HEK293 (cell line): ENCODE results near the gene NDUFS2.
A peak's percentile ranks its signal among the peaks of the same experiment; 100 is the strongest.

ENCODE experiments used
- BCL6B ChIP-seq: fragments of 450-650 bp; formaldehyde crosslinking; IDR thresholded peaks from 2 replicates; pipeline ENCODE4 v1.5.1; 2017; ENCODE audit warnings: missing biosample characterization, missing genetic modification characterization
- CTCF ChIP-seq: fragments of 450-650 bp; formaldehyde crosslinking; IDR thresholded peaks from 2 replicates; pipeline ENCODE4 v1.5.1; 2016; ENCODE audit warnings: missing biosample characterization, missing genetic modification characterization
- KLF8 ChIP-seq: fragments of 450-650 bp; formaldehyde crosslinking; IDR thresholded peaks from 2 replicates; pipeline ENCODE4 v1.5.1; 2016; ENCODE audit warnings: missing biosample characterization, missing genetic modification characterization
- OSR2 ChIP-seq: fragments of 450-650 bp; formaldehyde crosslinking; IDR thresholded peaks from 2 replicates; pipeline ENCODE4 v1.5.1; 2016; ENCODE audit warnings: missing biosample characterization, missing genetic modification characterization
- PBX3 ChIP-seq: sonication (generic); formaldehyde crosslinking; IDR thresholded peaks from 2 replicates; pipeline ENCODE4 v1.8.1; 2022; ENCODE audit warnings: mild to moderate bottlenecking, moderate library complexity, missing genetic modification reagents
- REPIN1 ChIP-seq: fragments of 450-650 bp; formaldehyde crosslinking; IDR thresholded peaks from 2 replicates; pipeline ENCODE4 v1.5.1; 2017; ENCODE audit warnings: missing biosample characterization, missing genetic modification characterization, low read depth
- REST ChIP-seq: fragments of 450-650 bp; formaldehyde crosslinking; IDR thresholded peaks from 2 replicates; pipeline ENCODE4 v1.5.1; 2016; ENCODE audit warnings: missing biosample characterization, missing genetic modification characterization
- SP2 ChIP-seq: fragments of 450-650 bp; formaldehyde crosslinking; IDR thresholded peaks from 2 replicates; pipeline ENCODE4 v1.5.1; 2016; ENCODE audit warnings: missing biosample characterization, missing genetic modification characterization
- SP3 ChIP-seq: fragments of 450-650 bp; formaldehyde crosslinking; IDR thresholded peaks from 2 replicates; pipeline ENCODE4 v1.5.1; 2016; ENCODE audit warnings: missing biosample characterization, missing genetic modification characterization
- TRIM28 ChIP-seq: IDR thresholded peaks from 2 replicates; pipeline ENCODE4 v1.6.1; 2011; ENCODE audit warnings: low read length, control low read depth, borderline replicate concordance
- YY1 ChIP-seq: fragments of 450-650 bp; formaldehyde crosslinking; IDR thresholded peaks from 2 replicates; pipeline ENCODE4 v1.5.1; 2018; ENCODE audit warnings: missing biosample characterization, missing genetic modification characterization
- ZBTB21 ChIP-seq: fragments of 450-650 bp; formaldehyde crosslinking; IDR thresholded peaks from 2 replicates; pipeline ENCODE4 v1.5.1; 2017; ENCODE audit warnings: missing biosample characterization, missing genetic modification characterization
- ZBTB7A ChIP-seq: fragments of 450-650 bp; formaldehyde crosslinking; IDR thresholded peaks from 2 replicates; pipeline ENCODE4 v1.5.1; 2016; ENCODE audit warnings: low read depth, missing biosample characterization, missing genetic modification characterization
- ZNF155 ChIP-seq: fragments of 450-650 bp; formaldehyde crosslinking; IDR thresholded peaks from 2 replicates; pipeline ENCODE4 v1.5.1; 2016; ENCODE audit warnings: missing biosample characterization, missing genetic modification characterization
- ZNF23 ChIP-seq: fragments of 450-650 bp; formaldehyde crosslinking; IDR thresholded peaks from 2 replicates; pipeline ENCODE4 v1.5.1; 2016; ENCODE audit warnings: missing biosample characterization, missing genetic modification characterization, borderline replicate concordance
- ZNF362 ChIP-seq: fragments of 450-650 bp; formaldehyde crosslinking; IDR thresholded peaks from 2 replicates; pipeline ENCODE4 v1.5.1; 2016; ENCODE audit warnings: missing biosample characterization, missing genetic modification characterization
- ZNF398 ChIP-seq: fragments of 450-650 bp; formaldehyde crosslinking; IDR thresholded peaks from 2 replicates; pipeline ENCODE4 v1.5.1; 2017; ENCODE audit warnings: missing biosample characterization, missing genetic modification characterization
- ZNF501 ChIP-seq: fragments of 450-650 bp; formaldehyde crosslinking; IDR thresholded peaks from 2 replicates; pipeline ENCODE4 v1.5.1; 2016; ENCODE audit warnings: missing biosample characterization, missing genetic modification characterization
- ZNF585B ChIP-seq: fragments of 450-650 bp; formaldehyde crosslinking; IDR thresholded peaks from 2 replicates; pipeline ENCODE4 v1.5.1; 2016; ENCODE audit warnings: missing biosample characterization, missing genetic modification characterization
- ZNF670 ChIP-seq: fragments of 450-650 bp; formaldehyde crosslinking; IDR thresholded peaks from 2 replicates; pipeline ENCODE4 v1.5.1; 2016; ENCODE audit warnings: missing biosample characterization, missing genetic modification characterization, low read depth
- ZNF776 ChIP-seq: fragments of 450-650 bp; formaldehyde crosslinking; IDR thresholded peaks from 2 replicates; pipeline ENCODE4 v1.5.0; 2017; ENCODE audit warnings: missing biosample characterization, missing genetic modification characterization, borderline replicate concordance
- ZNF791 ChIP-seq: fragments of 450-650 bp; formaldehyde crosslinking; IDR thresholded peaks from 2 replicates; pipeline ENCODE4 v1.5.1; 2016; ENCODE audit warnings: missing biosample characterization, missing genetic modification characterization
- ZXDB ChIP-seq: fragments of 450-650 bp; formaldehyde crosslinking; IDR thresholded peaks from 2 replicates; pipeline ENCODE4 v1.5.1; 2016; ENCODE audit warnings: missing biosample characterization, missing genetic modification characterization
- TF ChIP-seq, protein P1 (sequence below): fragments of 450-650 bp; formaldehyde crosslinking; IDR thresholded peaks from 2 replicates; pipeline ENCODE4 v1.5.1; 2016; ENCODE audit warnings: missing biosample characterization, missing genetic modification characterization
- TF ChIP-seq, protein P2 (sequence below): fragments of 450-650 bp; formaldehyde crosslinking; IDR thresholded peaks from 2 replicates; pipeline ENCODE4 v1.5.1; 2016; ENCODE audit warnings: missing biosample characterization, missing genetic modification characterization

The NDUFS2 gene

DNA sequence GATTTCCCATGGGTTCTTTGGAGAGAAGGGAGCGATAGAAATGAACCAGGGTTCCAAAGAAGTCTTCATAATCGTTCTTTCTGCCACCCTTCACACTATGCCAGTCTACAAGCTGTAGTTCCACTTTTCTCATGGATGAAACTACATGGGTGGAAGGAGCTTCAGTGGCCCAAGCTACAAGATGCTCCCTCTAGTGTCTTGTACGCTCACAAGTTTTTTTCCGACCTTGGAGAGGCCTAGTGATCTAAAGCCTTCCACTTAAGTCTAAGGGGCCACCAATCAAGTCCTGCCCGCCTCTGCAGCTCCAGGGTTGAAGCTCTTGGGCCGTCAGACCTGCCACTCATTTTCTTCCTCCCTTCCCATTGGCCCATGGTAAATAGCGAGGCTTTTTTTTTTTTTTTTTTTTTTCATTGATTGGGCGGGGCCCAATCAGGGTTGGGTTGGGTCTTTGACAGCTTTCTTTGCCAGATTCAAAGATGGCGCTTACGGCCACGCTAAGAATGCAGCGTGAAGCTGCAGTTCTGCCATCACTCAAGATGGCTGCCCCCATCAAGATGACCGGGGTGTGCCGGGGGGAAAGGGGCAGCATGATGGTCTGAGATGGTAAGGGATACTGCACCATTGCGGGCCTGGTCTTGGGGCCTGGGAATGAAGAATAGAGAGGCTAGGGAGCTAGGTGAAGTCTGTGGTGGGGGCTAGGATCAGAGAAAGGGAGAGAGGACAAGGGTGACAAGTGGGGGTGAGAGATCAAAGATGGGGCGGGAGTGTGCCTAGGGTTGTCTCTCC, 23.6 kb downstream of the NDUFS2 start, which contains the start of gene TOMM40L (continued):
- TF ChIP-seq REST (peak; percentile 37), REPIN1 (tag by site-specific recombination) (no peak; the same call in 1 of the 2 replicates), CTCF (tag by site-specific recombination) (peak; percentile 74), ZNF23 (tag by site-specific recombination) (no peak), ZXDB (peak; percentile 85), BCL6B (tag by site-specific recombination) (no peak), ZBTB21 (peak; percentile 43; the same call in 1 of the 2 replicates), ZNF501 (tag by site-specific recombination) (0 out of 2 replicates have a peak, but pooled peaks have one; percentile 72), KLF8 (tag by site-specific recombination) (peak; percentile 88), YY1 (tag by site-specific recombination) (peak; percentile 99), ZNF585B (tag by site-specific recombination) (no peak), TRIM28 (peak; percentile 81; the same call in 1 of the 2 replicates), SP2 (tag by site-specific recombination) (peak; percentile 97), ZBTB7A (tag by site-specific recombination) (peak; percentile 51; the same call in 1 of the 2 replicates), ZNF670 (tag by site-specific recombination) (no peak), ZNF155 (tag by site-specific recombination) (no peak), ZNF362 (tag by site-specific recombination) (peak; percentile 100), PBX3 (peak; percentile 85; the same call in 1 of the 2 replicates), ZNF791 (no peak), OSR2 (no peak), SP3 (tag by site-specific recombination) (peak; percentile 94), ZNF398 (tag by site-specific recombination) (peak; percentile 74), ZNF776 (tag by site-specific recombination) (no peak)
- TF ChIP-seq, protein P1, sequence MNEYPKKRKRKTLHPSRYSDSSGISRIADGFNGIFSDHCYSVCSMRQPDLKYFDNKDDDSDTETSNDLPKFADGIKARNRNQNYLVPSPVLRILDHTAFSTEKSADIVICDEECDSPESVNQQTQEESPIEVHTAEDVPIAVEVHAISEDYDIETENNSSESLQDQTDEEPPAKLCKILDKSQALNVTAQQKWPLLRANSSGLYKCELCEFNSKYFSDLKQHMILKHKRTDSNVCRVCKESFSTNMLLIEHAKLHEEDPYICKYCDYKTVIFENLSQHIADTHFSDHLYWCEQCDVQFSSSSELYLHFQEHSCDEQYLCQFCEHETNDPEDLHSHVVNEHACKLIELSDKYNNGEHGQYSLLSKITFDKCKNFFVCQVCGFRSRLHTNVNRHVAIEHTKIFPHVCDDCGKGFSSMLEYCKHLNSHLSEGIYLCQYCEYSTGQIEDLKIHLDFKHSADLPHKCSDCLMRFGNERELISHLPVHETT (tag by site-specific recombination): peak; percentile 91
- TF ChIP-seq, protein P2, sequence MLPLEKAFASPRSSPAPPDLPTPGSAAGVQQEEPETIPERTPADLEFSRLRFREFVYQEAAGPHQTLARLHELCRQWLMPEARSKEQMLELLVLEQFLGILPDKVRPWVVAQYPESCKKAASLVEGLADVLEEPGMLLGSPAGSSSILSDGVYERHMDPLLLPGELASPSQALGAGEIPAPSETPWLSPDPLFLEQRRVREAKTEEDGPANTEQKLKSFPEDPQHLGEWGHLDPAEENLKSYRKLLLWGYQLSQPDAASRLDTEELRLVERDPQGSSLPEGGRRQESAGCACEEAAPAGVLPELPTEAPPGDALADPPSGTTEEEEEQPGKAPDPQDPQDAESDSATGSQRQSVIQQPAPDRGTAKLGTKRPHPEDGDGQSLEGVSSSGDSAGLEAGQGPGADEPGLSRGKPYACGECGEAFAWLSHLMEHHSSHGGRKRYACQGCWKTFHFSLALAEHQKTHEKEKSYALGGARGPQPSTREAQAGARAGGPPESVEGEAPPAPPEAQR (tag by site-specific recombination): peak; percentile 62; the same call in 1 of the 2 replicates
